GM12892 (cell line): ENCODE measurements around the gene EPYC.

Experiments used
- POLR2A ChIP-seq: IDR thresholded peaks from 2 replicates; pipeline ENCODE4 v1.6.1; 2011; ENCODE audit warnings: low read depth, low read length, control low read depth
- POLR2AphosphoS5 ChIP-seq: IDR thresholded peaks from 2 replicates; pipeline ENCODE4 v1.6.1; 2011; ENCODE audit warnings: low read depth, low read length, control low read depth

DNA sequence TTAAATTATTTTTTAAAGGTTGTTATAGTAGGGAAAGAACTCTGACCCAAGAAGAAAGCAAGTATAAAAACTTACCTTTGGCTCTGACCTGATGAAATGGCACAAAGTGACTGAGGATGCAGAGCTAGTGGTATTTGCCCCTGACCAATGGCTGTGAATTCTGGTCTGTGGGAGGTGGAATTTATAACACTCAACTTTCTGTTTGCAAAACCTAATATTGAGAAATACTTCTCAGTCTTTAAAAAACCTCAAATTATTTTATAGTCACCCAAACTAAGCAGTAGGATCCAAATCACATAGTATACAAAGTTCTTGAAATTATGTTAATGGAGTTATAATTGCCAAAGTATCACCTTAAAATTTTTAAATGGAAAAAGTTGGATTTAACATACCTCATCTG lies at the start of gene EPYC:
- TF ChIP-seq POLR2A (no peak), POLR2AphosphoS5 (no peak)
